BLaER1 (cell line): ENCODE data around the gene GPR17.

Experiments
- H3K27ac ChIP-seq: shearing (Covaris generic); formaldehyde crosslinking; 2 replicates; pipeline ENCODE4 v1.8.1; 2022
- H3K27me3 ChIP-seq: shearing (Covaris generic); formaldehyde crosslinking; 2 replicates; pipeline ENCODE4 v1.8.1; 2022
- H3K36me3 ChIP-seq: shearing (Covaris generic); formaldehyde crosslinking; 2 replicates; pipeline ENCODE4 v1.8.1; 2022
- H3K4me1 ChIP-seq: shearing (Covaris generic); formaldehyde crosslinking; 2 replicates; pipeline ENCODE4 v1.8.1; 2022
- H3K4me2 ChIP-seq: shearing (Covaris generic); formaldehyde crosslinking; 2 replicates; pipeline ENCODE4 v1.8.1; 2022
- H3K4me3 ChIP-seq: shearing (Covaris generic); formaldehyde crosslinking; 2 replicates; pipeline ENCODE4 v1.8.1; 2022
- H3K9ac ChIP-seq: shearing (Covaris generic); formaldehyde crosslinking; 2 replicates; pipeline ENCODE4 v1.8.1; 2022
- H3K9me3 ChIP-seq: shearing (Covaris generic); formaldehyde crosslinking; 2 replicates; pipeline ENCODE4 v1.8.1; 2022
- H4K20me1 ChIP-seq: shearing (Covaris generic); formaldehyde crosslinking; 2 replicates; pipeline ENCODE4 v1.8.1; 2022
- Cebpa-rat ChIP-seq: shearing (Covaris generic); IDR thresholded peaks from 2 replicates; pipeline ENCODE4 v1.8.1; 2022

The GPR17 gene

DNA sequence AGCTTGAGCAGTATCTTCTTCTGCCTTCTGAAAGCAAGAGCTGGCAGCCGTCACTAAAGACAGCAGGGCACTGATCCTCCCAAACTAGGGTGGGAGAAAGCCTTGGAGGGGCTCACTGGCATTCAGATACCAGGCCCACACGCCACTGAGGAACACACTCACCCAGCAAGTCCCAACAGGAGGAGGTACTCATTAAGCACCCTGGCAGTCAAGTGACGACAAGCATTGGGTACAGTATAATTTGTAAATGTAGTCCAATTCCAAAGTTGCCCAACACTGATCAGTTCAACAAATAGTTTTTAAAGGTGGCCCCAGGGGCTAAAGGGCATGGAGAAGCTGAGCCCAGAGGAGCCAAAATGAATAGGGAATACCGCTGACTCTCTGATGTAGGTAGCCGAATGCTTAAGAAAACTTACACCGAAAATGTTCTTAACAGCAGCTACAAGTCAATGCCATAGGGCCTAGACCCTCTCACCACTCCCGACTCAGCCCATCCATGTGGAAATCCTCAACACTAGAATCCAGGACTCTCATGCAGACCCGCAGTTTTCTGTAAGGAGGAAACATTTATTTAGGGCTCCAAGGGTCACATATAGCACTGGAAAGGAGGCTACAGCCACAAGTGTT, 19.4 kb downstream of the GPR17 start:
- Histone ChIP-seq H3K9me3 (peaks cover 30% of the 10 kb centered on the region), H3K4me1 (no peaks in the 10 kb centered on the region), H3K4me3 (no peak overlapping the region), H3K9ac (no peak overlapping the region), H3K36me3 (peaks cover 13% of the 10 kb centered on the region; the same call in 1 of the 2 replicates), H3K4me2 (no peak overlapping the region), H3K27me3 (peaks cover 45% of the 10 kb centered on the region), H3K27ac (no peak overlapping the region), H4K20me1 (peaks cover 33% of the 10 kb centered on the region)
- TF ChIP-seq Cebpa-rat = no peak

- H3K4me3 ChIP-seq = no peak overlapping the region
- no peak overlapping the region for H3K9ac ChIP-seq
- H3K36me3 ChIP-seq = 0 out of 2 replicates have a peak, but pooled peaks cover 8% of the 10 kb centered on the region
- peaks cover 22% of the 10 kb centered on the region for H3K9me3 ChIP-seq
- H3K27ac ChIP-seq = no peak overlapping the region
- TF ChIP-seq Cebpa-rat = no peak
- peaks cover 46% of the 10 kb centered on the region for H4K20me1 ChIP-seq
- H3K4me2 ChIP-seq = no peak overlapping the region
- H3K27me3 ChIP-seq = peaks cover 46% of the 10 kb centered on the region
- peaks cover 10% of the 10 kb centered on the region for H3K4me1 ChIP-seq
These were observed 23.1 kb downstream of the GPR17 start for GRCh38 chr2:127669056-127669455.

GRCh38 chr2:127670055-127670956, 24.4 kb downstream of the GPR17 start:
- TF ChIP-seq Cebpa-rat = no peak
- H4K20me1 ChIP-seq = peaks cover 41% of the 10 kb centered on the region
- H3K36me3 ChIP-seq = no peaks in the 10 kb centered on the region
- no peak overlapping the region for H3K9ac ChIP-seq
- H3K4me2 ChIP-seq = no peak overlapping the region
- no peak overlapping the region for H3K27ac ChIP-seq
- H3K27me3 ChIP-seq = peaks cover 44% of the 10 kb centered on the region
- no peak overlapping the region for H3K4me3 ChIP-seq
- H3K4me1 ChIP-seq = peaks cover 18% of the 10 kb centered on the region
- peaks cover 9% of the 10 kb centered on the region for H3K9me3 ChIP-seq

DNA sequence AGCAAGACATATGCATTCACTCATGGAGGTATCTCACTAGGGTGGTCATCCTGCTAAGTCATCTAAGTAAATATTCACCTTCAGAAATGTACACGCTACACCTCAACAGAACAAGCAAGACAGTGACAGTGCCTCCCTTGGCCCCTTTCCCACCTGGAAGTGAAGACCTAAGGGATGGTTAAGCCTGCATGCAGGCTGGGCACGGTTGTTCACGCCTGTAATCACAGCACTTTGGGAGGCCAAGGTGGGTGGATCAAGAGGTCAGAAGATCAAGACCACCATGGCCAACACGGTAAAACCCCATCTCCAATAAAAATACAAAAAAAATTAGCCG, 25.0 kb downstream of the GPR17 start:
- peaks cover 23% of the 10 kb centered on the region for H3K4me1 ChIP-seq
- TF ChIP-seq Cebpa-rat = no peak
- no peak overlapping the region for H3K4me2 ChIP-seq
- peaks cover 44% of the 10 kb centered on the region for H3K27me3 ChIP-seq
- H3K9ac ChIP-seq = no peak overlapping the region
- no peak overlapping the region for H3K4me3 ChIP-seq
- peaks cover 40% of the 10 kb centered on the region for H4K20me1 ChIP-seq
- no peaks in the 10 kb centered on the region for H3K36me3 ChIP-seq
- H3K27ac ChIP-seq = no peak overlapping the region
- H3K9me3 ChIP-seq = peaks cover 4% of the 10 kb centered on the region; the same call in 1 of the 2 replicates

GRCh38 chr2:127671557-127672302, 25.8 kb downstream of the GPR17 start:
- Histone ChIP-seq H3K9me3 (peaks cover 4% of the 10 kb centered on the region; the same call in 1 of the 2 replicates), H3K36me3 (no peaks in the 10 kb centered on the region), H3K9ac (no peak overlapping the region), H3K27ac (no peak overlapping the region), H3K4me1 (peaks cover 26% of the 10 kb centered on the region), H3K4me3 (no peak overlapping the region), H3K4me2 (no peak overlapping the region), H3K27me3 (peaks cover 44% of the 10 kb centered on the region), H4K20me1 (peaks cover 45% of the 10 kb centered on the region)
- no peak for TF ChIP-seq Cebpa-rat

DNA sequence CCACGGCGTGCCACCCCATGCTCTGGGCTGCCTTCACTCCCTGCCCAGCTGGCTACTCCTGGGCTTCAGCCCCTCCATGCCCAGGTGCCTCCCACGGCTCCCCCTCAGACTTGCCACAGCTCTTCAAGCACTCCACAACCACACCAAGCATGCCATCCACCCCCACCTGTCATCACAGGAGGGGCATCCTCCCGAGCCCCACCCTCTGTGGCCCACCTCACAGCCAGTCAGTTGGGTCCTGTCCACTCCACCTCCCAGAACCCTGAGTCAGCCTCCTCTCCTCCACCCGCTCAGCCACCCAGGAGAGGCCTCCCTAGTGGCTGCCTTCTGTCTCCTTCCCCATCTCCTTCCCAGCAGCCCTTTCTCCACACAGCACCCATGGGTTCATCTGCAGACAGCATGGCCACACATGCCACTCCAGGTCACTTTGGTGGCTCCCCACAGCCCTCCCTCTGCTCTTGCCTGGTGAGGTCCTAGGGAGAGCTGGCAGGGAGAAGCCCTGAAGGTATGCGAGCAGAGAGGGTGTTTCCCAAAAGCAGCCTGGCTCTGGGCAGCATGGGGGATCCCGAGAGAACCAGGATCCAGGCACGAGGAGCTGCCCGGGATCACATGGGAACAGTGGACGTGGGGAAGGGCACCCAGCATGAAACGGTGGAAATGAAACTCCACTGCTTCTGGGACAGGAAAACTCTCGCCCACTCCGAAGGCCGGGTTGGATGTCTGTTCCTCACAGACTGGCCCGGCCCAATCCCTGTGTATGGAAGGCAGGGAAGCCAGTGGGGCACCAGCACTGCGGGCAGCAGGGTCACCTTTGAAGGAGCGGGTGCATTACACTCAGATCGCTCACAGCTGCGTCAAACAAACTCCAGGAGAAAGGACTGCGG, 26.6 kb downstream of the GPR17 start:
- Histone ChIP-seq H4K20me1 (peaks cover 52% of the 10 kb centered on the region), H3K4me1 (peaks cover 26% of the 10 kb centered on the region), H3K27me3 (peaks cover 49% of the 10 kb centered on the region), H3K36me3 (no peaks in the 10 kb centered on the region), H3K9ac (no peak overlapping the region), H3K4me2 (no peak overlapping the region), H3K27ac (no peak overlapping the region), H3K9me3 (peaks cover 4% of the 10 kb centered on the region; the same call in 1 of the 2 replicates), H3K4me3 (no peak overlapping the region)
- TF ChIP-seq Cebpa-rat = no peak

- H3K27ac ChIP-seq = no peak overlapping the region
- no peak overlapping the region for H3K4me3 ChIP-seq
These were observed 27.5 kb downstream of the GPR17 start for GRCh38 chr2:127673291-127674069.

More at GRCh38 chr2:127673291-127674069, 27.5 kb downstream of the GPR17 start:
- peaks cover 30% of the 10 kb centered on the region for H3K4me1 ChIP-seq
- H3K9ac ChIP-seq = no peak overlapping the region
- no peaks in the 10 kb centered on the region for H3K9me3 ChIP-seq
- H3K4me2 ChIP-seq = peak overlapping the region; percentile 96
- peaks cover 58% of the 10 kb centered on the region for H3K27me3 ChIP-seq
- peaks cover 52% of the 10 kb centered on the region for H4K20me1 ChIP-seq
- TF ChIP-seq Cebpa-rat = no peak
- H3K36me3 ChIP-seq = no peaks in the 10 kb centered on the region
